Fibroblast of lung (primary cell): ENCODE data around the gene RPL10A. TPM values are rescaled to one million over a fixed set of nuclear protein-coding genes. Genes with fewer than 3 reads are reported as not detected.

Experiments used
- DNase-seq, 2 donors: peaks; one replicate each; pipeline versions ENCODE4 v3.0.0 to v3.0.0-alpha.2; 2010; ENCODE audit warnings: low read depth in 2 of 2
- H2AFZ ChIP-seq: 2 replicates; pipeline ENCODE4 v1.5.1; 2012; ENCODE audit warnings: low read length, control low read depth, inconsistent platforms
- H3K27ac ChIP-seq: 2 replicates; pipeline ENCODE4 v1.5.1; 2011; ENCODE audit warnings: low read length, control low read depth; ENCODE audit not compliant: insufficient read depth
- H3K27me3 ChIP-seq: 2 replicates; pipeline ENCODE4 v1.5.1; 2011; ENCODE audit warnings: mild to moderate bottlenecking, low read length; ENCODE audit not compliant: control insufficient read depth, insufficient read depth
- H3K36me3 ChIP-seq: 2 replicates; pipeline ENCODE4 v1.5.1; 2011; ENCODE audit warnings: low read length; ENCODE audit not compliant: control insufficient read depth, insufficient read depth
- H3K4me1 ChIP-seq: 2 replicates; pipeline ENCODE4 v1.5.1; 2011; ENCODE audit warnings: low read length; ENCODE audit not compliant: control insufficient read depth, insufficient read depth; ENCODE audit errors: extremely low read depth
- H3K4me2 ChIP-seq: 2 replicates; pipeline ENCODE4 v1.5.1; 2011; ENCODE audit warnings: low read length, control low read depth; ENCODE audit not compliant: insufficient read depth; ENCODE audit errors: extremely low read depth
- H3K4me3 ChIP-seq, 4 experiments: fragments of 200-600 bp in 1 of 4; sonication (generic) in 1 of 4; replicated peaks in 1 of 4; 2 replicates each; pipeline ENCODE4 v1.5.1; 2011 to 2016; ENCODE audit warnings: low read length in 4 of 4, low read depth in 3 of 4, mild to moderate bottlenecking in 3 of 4, control low read depth in 2 of 4, inconsistent platforms in 1 of 4, mixed read lengths in 1 of 4; ENCODE audit not compliant: insufficient read depth in 1 of 4; ENCODE audit errors: control extremely low read depth in 1 of 4
- H3K79me2 ChIP-seq: 2 replicates; pipeline ENCODE4 v1.5.1; 2012; ENCODE audit warnings: mild to moderate bottlenecking, low read length, inconsistent platforms; ENCODE audit not compliant: control insufficient read depth, insufficient read depth
- H3K9ac ChIP-seq: 2 replicates; pipeline ENCODE4 v1.5.1; 2011; ENCODE audit warnings: mild to moderate bottlenecking, low read length, control low read depth; ENCODE audit not compliant: insufficient read depth
- H3K9me3 ChIP-seq: 2 replicates; pipeline ENCODE4 v1.5.1; 2012; ENCODE audit warnings: low read depth, low read length; ENCODE audit not compliant: control insufficient read depth, insufficient read depth
- H4K20me1 ChIP-seq: 2 replicates; pipeline ENCODE4 v1.5.1; 2011; ENCODE audit warnings: low read length; ENCODE audit not compliant: control insufficient read depth, insufficient read depth; ENCODE audit errors: extremely low read depth
- CTCF ChIP-seq, 2 donors: IDR thresholded peaks in 1 of 2; conservative IDR thresholded peaks in 1 of 2; 1 replicate in 1 of 2; 2 replicates in 1 of 2; pipeline ENCODE4 v1.5.1; 2011 to 2012; ENCODE audit warnings: low read length in 2 of 2, control low read depth in 1 of 2, inconsistent platforms in 1 of 2, low read depth in 1 of 2, mild to moderate bottlenecking in 1 of 2
- EZH2 ChIP-seq: IDR thresholded peaks from 2 replicates; pipeline ENCODE4 v1.5.1; 2012; ENCODE audit warnings: low read length, control low read depth, mild to moderate bottlenecking; ENCODE audit errors: missing control alignments
- polyA plus RNA-seq, 2 donors: library from polyadenylated mRNA; depleted of rRNA in 1 of 2; stranded (reverse) in 1 of 2; unstranded in 1 of 2; fragments of >200 nt; gene quantifications; 2 replicates each; pipeline ENCODE4 v1.2.1, GENCODE V29; 2011 to 2012; ENCODE audit warnings: missing spikeins in 1 of 2
- total RNA-seq: library from RNA; depleted of rRNA; stranded (reverse); fragments of >200 nt; gene quantifications from 2 replicates; pipeline ENCODE4 v1.2.1, GENCODE V29; 2014

The RPL10A gene
- total and polyA plus RNA-seq, 2 donors (not counting 1 experiment from before 2014, with no cell fraction given) = 1,754 to 1,911 TPM

GRCh38 chr6:35487658-35488516, 19.7 kb downstream of the RPL10A start:
- Histone ChIP-seq H3K27ac (peak overlapping the region; percentile 34), H3K4me3 (no peak overlapping the region), H3K9me3 (no peaks in the 10 kb centered on the region), H4K20me1 (no peaks in the 10 kb centered on the region), H3K9ac (no peak overlapping the region), H3K79me2 (peaks cover 47% of the 10 kb centered on the region), H3K27me3 (no peaks in the 10 kb centered on the region), H3K4me1 (peaks cover 55% of the 10 kb centered on the region), H3K36me3 (peaks cover 8% of the 10 kb centered on the region), H2AFZ (no peak overlapping the region), H3K4me2 (peak overlapping the region; percentile 54)
- DNase-seq = peak; percentile 55 to 75
- TF ChIP-seq EZH2 = no peak
- no peak for TF ChIP-seq CTCF (conservative IDR thresholded peaks at IDR 0.05 in 1 of 2, IDR thresholded peaks at IDR 0.05 in 1 of 2; ENCODE audit: low read depth in 1 of 2, low read length in 2 of 2)

- no peak overlapping the region for H3K4me3 ChIP-seq
- TF ChIP-seq EZH2 (no peak), CTCF (conservative IDR thresholded peaks at IDR 0.05 in 1 of 2, IDR thresholded peaks at IDR 0.05 in 1 of 2; ENCODE audit: low read depth in 1 of 2, low read length in 2 of 2) (no peak)
- H3K79me2 ChIP-seq = peaks cover 53% of the 10 kb centered on the region
- peaks cover 57% of the 10 kb centered on the region for H3K4me1 ChIP-seq
- H3K27me3 ChIP-seq = no peaks in the 10 kb centered on the region
- H3K4me2 ChIP-seq = no peak overlapping the region
- H3K27ac ChIP-seq = peak overlapping the region; percentile 34
- peaks cover 6% of the 10 kb centered on the region for H3K36me3 ChIP-seq
- no peak overlapping the region for H2AFZ ChIP-seq
- H3K9me3 ChIP-seq = no peaks in the 10 kb centered on the region
- no peak for DNase-seq
- H4K20me1 ChIP-seq = no peaks in the 10 kb centered on the region
- no peak overlapping the region for H3K9ac ChIP-seq
Observed at GRCh38 chr6:35488517-35488862, 20.3 kb downstream of the RPL10A start.

- H3K9ac ChIP-seq = no peak overlapping the region
- H3K4me1 ChIP-seq = peaks cover 61% of the 10 kb centered on the region
- H3K36me3 ChIP-seq = peaks cover 4% of the 10 kb centered on the region
- no peak for TF ChIP-seq CTCF (conservative IDR thresholded peaks at IDR 0.05 in 1 of 2, IDR thresholded peaks at IDR 0.05 in 1 of 2; ENCODE audit: low read depth in 1 of 2, low read length in 2 of 2)
- peaks cover 59% of the 10 kb centered on the region for H3K79me2 ChIP-seq
- H3K9me3 ChIP-seq = no peaks in the 10 kb centered on the region
- H3K4me3 ChIP-seq = no peak overlapping the region
- H3K4me2 ChIP-seq = no peak overlapping the region
- H4K20me1 ChIP-seq = no peaks in the 10 kb centered on the region
- H3K27ac ChIP-seq = no peak overlapping the region
- no peak overlapping the region for H2AFZ ChIP-seq
- H3K27me3 ChIP-seq = no peaks in the 10 kb centered on the region
- no peak for DNase-seq
Observed at GRCh38 chr6:35489066-35489465, 20.9 kb downstream of the RPL10A start.
